ENCODE measurements around the gene CDC73.
"Not testable (repeated sequence)": the region's sequence is repeated elsewhere in the genome, so short reads cannot be mapped to it uniquely, and the experiment has no call there.

The CDC73 gene

DNA sequence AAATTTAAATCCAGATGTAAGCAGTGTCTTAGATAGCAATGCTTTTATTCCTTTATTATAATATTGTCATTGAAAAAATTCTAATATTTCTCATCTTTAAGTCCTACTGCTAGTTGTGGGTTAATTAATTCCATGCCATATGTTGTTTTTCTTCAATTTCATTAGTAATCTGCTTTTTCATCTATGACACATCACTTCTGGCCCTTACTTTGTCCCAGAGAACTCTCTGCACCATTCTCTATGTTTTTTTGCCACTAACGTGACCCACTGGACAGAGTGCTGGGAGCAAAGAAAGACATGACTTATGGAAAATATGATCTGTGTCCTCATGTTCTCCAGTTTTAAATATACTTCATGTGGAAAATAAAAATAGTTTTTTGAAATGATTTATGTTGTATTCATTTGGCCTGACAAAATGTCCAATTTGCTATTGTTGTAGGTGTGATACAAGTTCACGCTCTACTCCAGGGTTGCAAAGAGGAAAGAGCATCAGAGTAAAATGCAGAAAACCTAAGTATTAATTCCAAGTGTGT is 166.8 kb downstream of the CDC73 start:
- DNase-seq (ENCODE audit: low spot score) = not testable (repeated sequence)

DNA sequence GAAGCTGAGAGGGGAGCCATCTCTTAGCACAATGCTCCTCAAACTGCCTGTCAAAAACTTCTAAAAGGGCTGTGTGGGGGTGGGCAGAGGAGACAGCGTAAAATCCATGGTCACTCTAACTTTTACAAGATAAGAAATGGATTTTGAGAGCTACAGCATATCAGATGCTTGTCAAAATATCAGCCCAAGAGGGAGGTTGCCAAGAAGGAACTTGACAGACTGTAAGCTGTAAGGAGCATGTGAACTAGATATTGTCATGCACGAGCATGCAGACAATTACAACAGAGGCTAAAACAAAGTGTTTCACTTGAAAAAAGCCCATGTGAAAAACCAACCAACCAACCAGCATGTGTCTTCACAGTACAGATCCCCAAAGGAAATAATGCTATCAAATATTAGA is 171.9 kb downstream of the CDC73 start:
- no peak for DNase-seq (ENCODE audit: low spot score)

DNA sequence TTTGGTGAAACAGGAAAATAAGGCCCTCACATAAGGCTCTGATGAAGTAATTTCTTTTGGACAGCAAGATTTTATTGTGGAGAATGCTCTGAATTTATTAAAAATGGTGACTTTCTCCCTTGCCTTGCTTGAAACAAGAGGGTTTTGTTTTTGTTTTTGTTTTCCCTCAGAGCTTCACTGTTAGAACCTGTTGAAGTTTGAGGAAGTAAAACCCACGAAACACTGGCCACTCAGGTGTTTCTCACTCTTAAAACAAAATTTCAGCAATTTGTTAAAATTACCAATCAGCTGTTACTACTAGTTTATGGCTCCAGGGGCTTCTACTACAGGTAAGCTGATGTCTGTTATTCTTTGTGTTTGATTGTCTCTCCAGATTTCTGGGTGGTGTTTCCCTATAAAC is 177.2 kb downstream of the CDC73 start:
- no peak for DNase-seq (ENCODE audit: low spot score)

DNA sequence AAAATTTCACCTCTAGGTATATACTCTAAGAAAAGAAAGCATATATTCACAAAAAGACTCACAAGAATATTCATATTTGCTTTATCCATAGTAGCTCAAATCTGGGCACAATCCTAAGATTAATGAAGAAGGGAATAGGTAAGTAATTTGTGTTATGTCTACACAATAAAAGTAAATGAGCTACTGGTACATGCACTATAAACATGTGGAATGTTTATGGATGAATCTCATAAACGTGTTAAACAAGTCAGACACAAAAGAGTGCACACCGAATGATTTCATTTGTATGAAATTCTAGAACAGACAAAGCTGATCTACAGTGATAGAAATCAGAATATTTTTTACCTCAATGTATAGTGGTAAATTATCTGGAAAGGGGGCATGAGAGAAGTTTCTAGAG is 179.9 kb downstream of the CDC73 start:
- DNase-seq (ENCODE audit: low spot score) = no peak

DNA sequence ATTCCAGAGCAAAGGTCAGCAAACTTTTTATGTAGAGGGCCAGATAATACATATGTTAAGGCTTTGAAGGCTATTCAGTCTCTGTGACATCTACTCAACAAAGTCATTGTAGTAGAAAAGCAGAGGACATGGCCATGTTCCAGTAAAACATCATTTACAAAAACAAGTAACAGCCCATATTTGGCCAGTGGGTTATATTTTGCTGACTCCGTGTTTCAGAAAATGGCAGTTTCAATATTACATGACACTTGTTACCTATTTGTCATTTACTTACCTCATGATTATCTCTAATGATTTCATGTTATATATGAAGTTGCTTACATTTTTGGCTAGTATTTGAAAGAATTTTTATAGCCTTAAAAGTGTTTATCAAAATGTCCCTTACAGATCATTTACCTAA is 182.0 kb downstream of the CDC73 start:
- DNase-seq (ENCODE audit: low spot score) = no peak

All from CD4-positive, alpha-beta T cell treated with Interleukin-15 for 4 hours (primary cell).